HG02973 (cell line): ENCODE data around the gene ETV3L.

Experiments used
- ATAC-seq: cut with Tn5 transposase; IDR thresholded peaks from one replicate; pipeline ENCODE4 v1.9.1; 2021; ENCODE audit warnings: moderate library complexity; ENCODE audit not compliant: unreplicated experiment

The ETV3L gene

DNA sequence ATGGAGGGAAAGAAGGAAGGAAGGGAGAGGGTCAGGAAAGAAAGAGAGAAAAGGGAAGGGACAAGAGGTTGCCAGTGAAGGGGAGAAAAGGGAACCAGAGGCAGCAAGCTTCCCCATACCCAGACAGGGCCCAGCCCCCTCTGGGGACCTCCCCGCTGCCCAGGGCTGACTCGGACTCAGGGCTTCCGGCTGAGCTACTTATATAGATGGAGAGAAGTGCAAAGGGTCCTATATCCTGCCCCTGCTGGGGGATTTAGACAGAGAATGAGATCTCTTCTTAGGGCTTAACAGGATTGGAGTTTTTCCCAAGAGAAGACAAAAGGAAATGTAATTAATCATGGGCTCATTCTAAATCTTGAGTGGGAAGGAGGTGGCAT, at the start of gene ETV3L:
Gene ETV3L (minus strand): TSS at position 176 of the 377 bp plus-strand sequence. CDS start 285 bp downstream, outside the sequence.
- ATAC-seq = no peak

DNA sequence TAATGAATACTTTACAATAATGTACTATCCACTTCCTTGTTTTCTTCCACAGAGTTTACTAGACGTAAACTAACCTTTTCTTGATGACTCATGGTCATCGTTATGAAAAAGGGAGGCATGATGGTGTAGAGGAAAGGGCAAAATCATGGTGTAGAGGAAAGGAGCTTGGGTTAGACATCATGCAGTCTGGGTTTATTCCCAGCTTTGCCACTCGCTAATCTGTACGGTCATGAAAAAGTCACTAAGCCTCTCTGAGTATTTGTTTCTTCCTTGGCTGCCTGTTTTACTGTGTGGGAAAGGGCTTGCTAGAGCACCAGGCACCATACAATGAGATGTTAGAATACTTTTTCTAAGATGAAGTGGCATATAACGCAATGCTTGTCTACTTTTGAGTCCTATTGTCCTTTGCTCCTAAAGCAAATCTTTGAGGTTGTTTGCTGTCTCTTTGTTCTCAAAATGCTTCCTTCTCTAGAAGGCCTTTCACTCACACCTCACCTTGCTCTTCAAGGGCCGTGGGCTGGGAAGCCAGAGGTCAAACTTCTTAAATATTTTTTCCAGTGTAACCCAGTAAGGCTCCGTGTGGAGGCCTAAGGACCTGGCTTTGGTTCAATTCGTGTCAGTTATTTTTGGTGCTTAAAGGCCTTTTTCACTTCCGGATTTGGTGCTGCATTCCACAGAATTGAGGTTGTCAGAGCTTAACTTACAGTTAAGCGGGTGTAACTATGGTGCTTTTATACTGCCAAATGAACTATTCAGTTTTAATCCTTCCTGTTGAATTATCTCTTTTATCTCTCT, 48.5 kb upstream of the ETV3L start:
- ATAC-seq = no peak

DNA sequence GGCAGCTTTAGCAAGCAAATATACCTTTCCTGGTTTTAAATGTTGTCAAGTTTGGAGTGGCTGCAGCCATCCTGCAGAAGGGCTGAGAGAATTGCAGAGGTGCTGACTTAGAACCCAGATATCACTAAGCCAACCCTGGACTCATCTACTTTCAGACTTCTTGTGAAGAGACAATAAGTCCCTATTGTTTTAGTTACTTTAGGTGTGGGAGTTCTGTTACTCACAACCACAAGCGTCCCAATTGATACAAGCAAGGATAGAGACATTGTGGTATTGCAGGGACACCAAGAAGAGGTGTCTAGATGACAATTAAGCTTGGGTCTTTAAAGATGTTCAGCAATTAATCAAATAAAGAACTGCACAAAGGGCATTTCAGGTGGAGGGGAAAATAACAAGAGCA, 47.4 kb upstream of the ETV3L start:
- ATAC-seq = no peak

DNA sequence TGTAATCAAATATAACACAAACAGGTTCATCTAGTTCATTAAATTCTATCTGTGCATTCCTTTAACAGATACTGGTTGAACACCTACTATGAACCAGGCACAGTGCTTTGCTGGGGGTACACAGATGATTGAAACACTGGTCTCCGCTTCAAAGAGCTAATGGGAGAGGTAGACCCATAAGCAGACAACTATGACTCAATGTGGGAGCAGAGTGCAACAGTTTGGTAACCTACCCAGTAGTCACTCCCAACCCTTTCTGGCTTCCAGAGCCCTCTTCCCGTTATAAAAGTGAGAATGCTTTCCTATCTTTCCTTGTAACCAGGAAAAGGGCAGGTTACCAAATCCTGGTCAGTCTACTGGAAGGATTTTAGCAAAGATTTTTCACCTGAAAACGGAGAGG, 46.6 kb upstream of the ETV3L start:
- ATAC-seq = no peak

DNA sequence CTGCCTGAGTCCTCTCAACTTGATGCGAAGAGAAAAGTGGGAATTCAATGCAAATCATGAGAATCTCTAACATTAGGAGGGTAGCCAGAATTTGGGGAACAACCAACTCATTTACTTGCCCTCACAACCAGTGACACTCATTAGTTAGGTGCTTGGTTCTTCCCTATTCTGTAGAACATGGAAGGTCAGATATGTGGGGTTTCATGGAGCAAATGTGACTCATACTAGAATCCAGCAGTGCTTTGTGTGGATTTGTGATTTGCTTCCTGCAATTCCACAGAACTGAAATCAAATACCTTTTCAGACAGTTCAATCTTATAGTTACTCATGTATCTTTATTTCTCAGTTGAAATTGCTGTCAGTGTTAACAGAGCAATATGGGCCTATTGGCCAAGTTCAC, 45.5 kb upstream of the ETV3L start:
- no peak for ATAC-seq

DNA sequence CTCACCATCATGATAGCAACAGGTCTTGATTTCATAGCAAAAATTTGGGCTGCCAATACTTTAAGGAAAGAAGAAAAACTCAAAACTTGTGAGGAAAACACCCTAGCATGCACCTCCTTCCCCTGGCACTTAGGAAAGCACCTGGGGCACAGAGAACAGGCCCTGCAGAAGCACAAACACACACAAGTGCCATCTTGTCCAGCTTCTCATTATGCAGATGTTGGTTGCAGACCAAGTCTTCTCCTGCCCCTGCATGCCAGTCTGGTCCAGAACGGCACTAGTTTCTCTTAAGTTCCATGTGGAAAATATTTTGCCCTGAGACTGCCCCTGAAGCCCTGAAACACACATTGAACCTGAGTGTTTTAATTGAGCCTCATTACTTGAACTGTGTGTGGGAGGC, 44.9 kb upstream of the ETV3L start:
- ATAC-seq = no peak

GRCh38 chr1:157142765-157143423, 43.3 kb upstream of the ETV3L start:
- no peak for ATAC-seq

DNA sequence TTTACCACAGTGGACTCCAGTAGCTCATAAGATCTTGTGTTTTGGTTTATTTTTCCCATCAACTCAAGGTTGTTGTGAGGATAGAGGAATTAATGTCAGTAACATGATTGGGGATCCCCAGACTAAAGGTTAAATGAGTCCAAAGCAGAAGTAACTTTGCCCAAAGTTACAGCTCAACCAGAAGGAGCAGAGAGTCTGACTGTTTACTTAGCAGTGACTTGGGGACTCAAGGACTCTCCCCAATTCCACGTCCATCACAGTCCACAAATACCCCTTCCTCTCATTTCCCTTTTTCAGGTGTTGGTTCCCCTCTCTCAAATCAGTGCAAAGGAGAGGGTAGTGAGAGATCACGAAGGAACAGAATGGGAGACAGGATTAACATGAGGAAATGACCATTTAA, 42.6 kb upstream of the ETV3L start:
- no peak for ATAC-seq

DNA sequence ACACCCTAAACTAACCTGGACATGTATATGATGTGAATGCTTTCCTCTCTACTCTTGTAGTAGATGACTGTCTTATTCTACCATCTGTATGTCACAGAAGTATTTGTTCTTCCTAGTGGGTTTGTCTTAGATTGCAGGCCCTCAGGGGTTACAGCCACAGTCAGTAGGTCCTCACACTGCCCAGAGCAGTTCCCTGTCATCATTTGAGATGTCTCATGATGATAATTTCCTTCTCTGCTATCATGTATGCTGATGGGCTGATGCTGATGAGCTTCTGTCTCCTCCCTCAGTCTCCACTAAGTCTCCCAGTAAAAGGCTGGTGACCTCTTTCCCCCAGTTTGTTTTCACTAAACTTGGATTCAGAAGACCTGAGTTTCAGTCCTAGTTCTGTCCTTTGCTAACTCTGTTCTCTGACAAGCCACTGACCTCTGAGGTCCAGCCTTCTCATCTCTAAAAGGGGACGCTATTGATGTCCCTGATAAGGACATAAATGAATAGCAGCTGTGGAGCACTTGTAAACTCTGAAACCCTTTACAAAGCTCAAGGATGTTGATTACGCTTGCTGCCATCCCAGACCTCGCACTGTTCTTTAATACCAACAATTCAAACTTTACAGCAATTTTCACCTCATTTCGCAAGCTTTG, 41.7 kb upstream of the ETV3L start:
- ATAC-seq = no peak

DNA sequence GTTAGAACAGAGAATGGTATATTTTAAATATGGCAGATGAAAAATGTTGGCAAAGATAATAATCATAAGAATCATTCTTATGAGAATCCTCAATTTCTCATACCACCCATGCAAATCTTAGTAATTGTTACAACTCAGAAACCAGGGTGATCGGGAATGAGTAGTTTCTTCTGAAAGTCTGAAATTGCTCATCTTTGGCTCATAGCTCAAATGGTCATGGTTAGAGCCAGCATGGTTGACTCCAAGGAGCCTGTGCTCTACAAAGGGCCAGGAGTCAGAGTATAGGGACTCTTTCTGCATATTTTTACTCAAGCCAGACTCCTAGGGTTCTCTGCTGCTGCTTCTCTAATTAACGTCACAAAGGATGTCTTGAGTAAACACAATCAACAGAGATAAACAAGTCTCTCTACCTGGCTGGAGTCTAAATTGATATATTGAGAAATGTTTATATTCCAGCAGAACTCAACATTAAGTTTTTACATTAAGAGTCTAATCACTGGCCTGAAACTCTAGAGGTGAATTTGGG, 40.5 kb upstream of the ETV3L start:
- ATAC-seq = no peak

DNA sequence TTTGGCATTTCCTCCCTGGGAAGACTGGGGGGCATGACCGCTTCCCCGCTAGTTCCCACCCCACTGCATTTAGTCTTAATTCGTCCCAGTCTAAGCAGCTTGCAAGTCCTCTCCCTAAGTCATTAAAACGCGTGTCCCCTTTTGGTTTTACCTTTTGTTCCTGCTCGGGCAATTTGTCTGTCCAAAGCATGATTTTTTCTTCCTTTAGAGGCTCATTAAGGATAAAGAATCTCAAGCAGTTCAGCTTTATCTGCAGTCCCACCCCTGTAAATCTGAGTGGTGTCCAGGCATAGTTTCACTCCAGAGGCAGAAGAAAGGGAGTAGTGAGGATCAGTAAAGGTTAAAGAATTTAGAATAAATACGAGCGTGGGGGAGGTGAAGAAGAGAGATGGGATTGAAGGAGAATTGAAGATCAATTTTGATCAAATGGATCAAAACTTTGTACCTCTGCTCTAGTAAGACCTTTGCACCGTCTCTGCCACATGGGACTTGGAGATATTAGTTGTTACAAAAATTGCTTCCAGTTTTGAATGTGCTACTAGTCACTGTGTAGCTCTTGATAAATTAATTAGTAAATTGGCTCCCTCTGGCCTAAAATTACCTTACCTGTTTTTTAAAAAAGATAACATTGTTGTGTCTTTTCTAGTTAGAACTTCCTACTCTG, 39.6 kb upstream of the ETV3L start:
- ATAC-seq = no peak

DNA sequence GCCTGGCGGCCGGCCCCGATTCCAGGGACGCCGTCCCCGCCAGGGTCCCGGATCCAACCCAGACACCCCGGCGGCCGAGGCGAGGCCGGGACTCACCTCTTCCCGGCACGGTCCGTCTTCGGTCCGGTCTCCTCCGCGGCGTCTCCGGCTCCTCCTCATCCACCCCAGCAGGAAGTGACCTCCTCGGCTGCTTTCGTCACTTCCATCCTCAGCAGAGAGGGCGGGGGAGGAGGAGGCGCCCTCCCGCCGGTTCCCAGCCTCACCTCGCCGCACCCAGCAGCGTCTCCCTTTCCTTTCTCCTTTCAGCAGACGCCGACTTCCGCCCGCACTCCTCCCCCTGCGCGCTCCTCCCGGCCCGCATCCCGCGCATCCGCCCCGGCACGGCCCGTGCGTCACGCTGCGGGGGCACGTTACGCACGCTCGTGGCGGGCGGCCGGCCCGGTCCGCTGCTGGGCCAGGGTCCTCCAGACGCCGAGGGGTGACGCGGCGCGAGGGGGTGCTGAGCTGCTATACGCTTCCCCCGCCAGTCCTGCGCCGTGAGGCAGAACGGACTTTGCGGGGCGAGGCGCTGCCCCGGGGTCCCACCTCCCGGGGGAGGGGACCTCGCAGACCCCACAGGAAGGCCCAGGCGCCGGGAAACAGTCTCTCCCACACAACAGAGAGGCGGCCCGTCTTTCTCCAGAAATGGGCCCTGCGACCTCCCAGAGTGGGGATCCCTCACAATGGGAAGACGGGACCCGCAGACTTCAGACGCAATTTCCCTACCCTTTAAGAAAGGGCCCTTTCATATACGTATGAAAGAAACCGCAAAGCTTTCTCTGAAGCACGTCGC, 38.8 kb upstream of the ETV3L start, which contains the start of gene ETV3:
Gene ETV3 (minus strand): TSS at position 176 of the 832 bp plus-strand sequence. CDS start 2,043 bp downstream, outside the sequence.
- peak; percentile 84 for ATAC-seq

DNA sequence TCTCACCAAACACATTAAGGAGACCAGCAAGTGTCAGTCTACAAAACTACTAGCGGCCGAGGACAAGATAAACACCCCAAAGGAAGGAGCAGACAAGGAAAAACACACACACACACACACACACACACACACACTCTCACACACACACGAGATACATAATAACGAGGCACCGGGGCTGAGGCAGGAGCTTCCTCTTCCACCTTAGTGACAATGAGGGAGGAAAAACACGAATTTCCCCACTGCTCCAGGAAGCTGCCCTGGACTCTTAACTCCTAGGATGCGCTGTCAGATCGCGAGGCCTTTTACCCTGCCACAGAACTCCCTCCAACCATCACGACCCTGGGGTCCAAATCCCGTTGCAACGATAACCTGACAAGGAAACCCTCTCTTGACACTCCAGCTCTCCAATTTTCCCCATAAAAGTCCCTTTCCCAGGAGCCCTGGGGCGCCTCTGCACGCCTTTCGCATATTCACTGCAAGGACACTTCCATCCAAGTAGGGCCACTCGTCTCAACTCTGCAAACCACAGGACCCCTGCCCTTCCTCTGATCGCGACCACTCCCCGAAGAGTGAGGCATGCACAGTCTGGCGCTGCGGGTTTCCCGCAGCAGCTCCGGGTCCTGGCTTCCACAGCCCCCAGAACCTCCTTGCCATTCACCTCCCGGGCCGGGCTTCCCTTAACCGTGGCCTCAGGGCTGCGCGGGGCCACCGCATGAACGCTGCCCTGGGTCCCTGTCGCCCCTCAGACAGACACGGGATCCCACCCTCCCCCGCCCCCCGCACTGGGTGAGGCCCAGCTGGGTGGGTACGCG, 38.0 kb upstream of the ETV3L start:
- no peak for ATAC-seq

DNA sequence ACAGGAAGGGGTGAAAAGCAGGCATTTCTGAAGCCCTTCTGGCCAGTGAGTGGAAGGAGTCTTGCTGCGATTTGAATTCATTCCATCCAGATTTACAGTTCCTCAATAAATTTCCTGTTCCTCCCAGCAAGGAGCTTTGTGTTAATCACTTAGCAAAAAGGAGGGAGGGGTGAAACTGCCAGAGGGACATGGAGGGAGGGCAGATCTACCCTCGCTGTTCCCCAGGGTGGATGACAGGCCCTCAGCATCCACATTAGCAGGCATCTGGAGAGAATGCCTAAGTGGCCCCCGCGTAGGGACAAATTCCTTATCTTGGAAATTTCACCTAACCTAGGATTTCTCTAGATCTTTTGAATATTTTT, 37.4 kb upstream of the ETV3L start:
- ATAC-seq = no peak

- ATAC-seq = no peak
These were observed 36.5 kb upstream of the ETV3L start for GRCh38 chr1:157136133-157136532.

- ATAC-seq = no peak
These were observed 36.0 kb upstream of the ETV3L start for GRCh38 chr1:157135646-157136045.

DNA sequence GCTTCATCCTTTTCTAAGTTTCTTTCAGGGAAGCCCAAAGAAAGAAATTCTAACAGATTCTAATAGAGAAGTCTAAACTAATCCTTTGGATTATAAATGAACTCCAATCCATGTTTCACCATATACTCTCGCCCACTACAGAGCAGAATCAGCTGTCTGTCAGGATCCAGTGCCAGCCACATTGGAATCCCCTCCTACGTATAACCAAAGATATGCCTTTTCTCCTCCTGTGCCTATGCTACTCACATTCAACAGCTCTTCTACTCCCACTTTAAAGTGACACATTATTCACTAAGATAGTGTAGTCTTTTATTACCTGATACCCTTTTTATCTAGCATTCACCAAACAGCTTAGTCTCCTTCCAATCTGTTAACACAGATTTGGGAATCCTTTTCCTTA, 35.5 kb upstream of the ETV3L start:
- no peak for ATAC-seq

- no peak for ATAC-seq
These were observed 34.8 kb upstream of the ETV3L start for GRCh38 chr1:157134442-157134841.

DNA sequence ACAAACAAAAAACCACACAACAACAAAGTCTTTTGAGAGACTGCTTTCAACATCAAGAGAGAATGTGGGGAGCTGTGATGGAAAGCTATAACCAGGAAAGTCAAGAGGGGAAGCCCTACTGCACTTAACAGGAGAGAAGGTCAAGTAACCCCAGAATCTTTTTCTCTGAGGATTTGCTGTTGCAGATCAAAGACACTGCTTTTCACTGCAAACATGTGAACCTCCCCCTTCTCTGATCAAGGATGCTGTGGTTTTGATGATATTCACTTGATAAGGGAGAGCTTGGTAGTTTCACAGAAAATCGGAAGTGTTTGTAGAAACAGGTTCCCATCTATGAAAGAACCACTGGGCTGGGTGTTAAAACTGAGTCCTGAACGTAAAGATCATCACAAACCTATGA, 33.8 kb upstream of the ETV3L start:
- ATAC-seq = no peak
